Stimulated activated CD8-positive, alpha-beta memory T cell treated with anti-CD3 and anti-CD28 coated beads, Interleukin-2, amount 100 ng/mL, for 1 hour (primary cell): Measurements from ENCODE around the gene GAGE10.

Experiments
- DNase-seq, 2 donors: peaks; one replicate each; pipeline ENCODE4 v3.0.0-alpha.2; 2020; ENCODE audit warnings: low read depth in 2 of 2

The GAGE10 gene

GRCh38 chrX:49303346-49303745 lies at the start of gene GAGE10:
Gene GAGE10 (plus strand): TSS chrX:49303646. CDS start chrX:49304860, 1,214 bp downstream.
- DNase-seq = no peak

GRCh38 chrX:49254639-49255038 lies 48.8 kb upstream of the GAGE10 start:
- no peak for DNase-seq

- DNase-seq = no peak
Observed at GRCh38 chrX:49256268-49256995, 47.0 kb upstream of the GAGE10 start.

GRCh38 chrX:49257074-49257790 lies 46.2 kb upstream of the GAGE10 start:
- DNase-seq = no peak

GRCh38 chrX:49257846-49258748 lies 45.3 kb upstream of the GAGE10 start:
- no peak for DNase-seq

GRCh38 chrX:49258749-49259124 lies 44.7 kb upstream of the GAGE10 start:
- no peak for DNase-seq

- DNase-seq = no peak
Observed at GRCh38 chrX:49260221-49260985, 43.0 kb upstream of the GAGE10 start.

- no peak for DNase-seq
Observed at GRCh38 chrX:49262603-49263002, 40.8 kb upstream of the GAGE10 start.

- no peak for DNase-seq
Observed at GRCh38 chrX:49263631-49264030, 39.8 kb upstream of the GAGE10 start.

GRCh38 chrX:49264460-49264859 lies 39.0 kb upstream of the GAGE10 start, which contains the start of gene FOXP3:
Gene FOXP3 (minus strand): TSS chrX:49264710. CDS start chrX:49258505, 6,205 bp downstream.
- no peak for DNase-seq

GRCh38 chrX:49266523-49267445 lies 36.7 kb upstream of the GAGE10 start:
- no peak for DNase-seq

- no peak for DNase-seq
Observed at GRCh38 chrX:49268702-49269009, 34.8 kb upstream of the GAGE10 start.

- peak; percentile 80 to 88 for DNase-seq
Observed at GRCh38 chrX:49269010-49269766, 34.3 kb upstream of the GAGE10 start.

GRCh38 chrX:49269767-49270248 lies 33.6 kb upstream of the GAGE10 start, which contains the start of gene PPP1R3F:
Gene PPP1R3F (plus strand): TSS chrX:49269793. CDS start chrX:49269870, 77 bp downstream.
- DNase-seq = no peak

- no peak for DNase-seq
Observed at GRCh38 chrX:49270249-49270921, 33.1 kb upstream of the GAGE10 start.

GRCh38 chrX:49271341-49271740 lies 32.1 kb upstream of the GAGE10 start:
- DNase-seq = no peak

- DNase-seq = no peak
Observed at GRCh38 chrX:49272421-49272820, 31.0 kb upstream of the GAGE10 start.

- no peak for DNase-seq
Observed at GRCh38 chrX:49273181-49273727, 30.2 kb upstream of the GAGE10 start.

- DNase-seq = no peak
Observed at GRCh38 chrX:49276207-49276606, 27.2 kb upstream of the GAGE10 start.
